ENCODE results near the gene MAPKBP1.
"Not testable (repeated sequence)": the region's sequence is repeated elsewhere in the genome, so short reads cannot be mapped to it uniquely, and the experiment has no call there.

Gene MAPKBP1

GRCh38 chr15:41774062-41774881 lies at the start of gene MAPKBP1:
Gene MAPKBP1 (plus strand): TSS chr15:41774484. CDS start chr15:41775276, 792 bp downstream.
- peak; percentile 95 for DNase-seq (ENCODE audit: low read depth)

GRCh38 chr15:41727143-41727542 lies 47.1 kb upstream of the MAPKBP1 start:
- DNase-seq (ENCODE audit: low read depth): no peak

- not testable (repeated sequence) for DNase-seq (ENCODE audit: low read depth)
These were observed 46.2 kb upstream of the MAPKBP1 start for GRCh38 chr15:41728061-41728460.

- no peak for DNase-seq (ENCODE audit: low read depth)
These were observed 43.7 kb upstream of the MAPKBP1 start for GRCh38 chr15:41730543-41730942.

GRCh38 chr15:41732483-41732882 lies 41.8 kb upstream of the MAPKBP1 start:
- DNase-seq (ENCODE audit: low read depth): no peak

- no peak for DNase-seq (ENCODE audit: low read depth)
These were observed 40.2 kb upstream of the MAPKBP1 start for GRCh38 chr15:41734079-41734478.

- DNase-seq (ENCODE audit: low read depth): no peak
These were observed 39.2 kb upstream of the MAPKBP1 start for GRCh38 chr15:41735046-41735445.

GRCh38 chr15:41735492-41735891 lies 38.8 kb upstream of the MAPKBP1 start:
- not testable (repeated sequence) for DNase-seq (ENCODE audit: low read depth)

- no peak for DNase-seq (ENCODE audit: low read depth)
These were observed 27.5 kb upstream of the MAPKBP1 start for GRCh38 chr15:41746802-41747201.

GRCh38 chr15:41756198-41756597 lies 18.1 kb upstream of the MAPKBP1 start:
- DNase-seq (ENCODE audit: low read depth): no peak

- peak; percentile 8 for DNase-seq (ENCODE audit: low read depth)
These were observed 1.5 kb upstream of the MAPKBP1 start for GRCh38 chr15:41772720-41773331.

- DNase-seq (ENCODE audit: low read depth): no peak
These were observed 954 bp upstream of the MAPKBP1 start for GRCh38 chr15:41773332-41773728.

- no peak for DNase-seq (ENCODE audit: low read depth)
These were observed 589 bp upstream of the MAPKBP1 start for GRCh38 chr15:41773729-41774061.

GRCh38 chr15:41774882-41775417 lies 666 bp downstream of the MAPKBP1 start:
- DNase-seq (ENCODE audit: low read depth): no peak

GRCh38 chr15:41775651-41776050 lies 1.4 kb downstream of the MAPKBP1 start:
- DNase-seq (ENCODE audit: low read depth): no peak

GRCh38 chr15:41777421-41777973 lies 3.2 kb downstream of the MAPKBP1 start:
- no peak for DNase-seq (ENCODE audit: low read depth)

GRCh38 chr15:41778521-41778920 lies 4.2 kb downstream of the MAPKBP1 start:
- no peak for DNase-seq (ENCODE audit: low read depth)

GRCh38 chr15:41779662-41780157 lies 5.4 kb downstream of the MAPKBP1 start:
- no peak for DNase-seq (ENCODE audit: low read depth)

GRCh38 chr15:41780266-41780665 lies 6.0 kb downstream of the MAPKBP1 start:
- DNase-seq (ENCODE audit: low read depth): no peak

- DNase-seq (ENCODE audit: low read depth): no peak
These were observed 6.4 kb downstream of the MAPKBP1 start for GRCh38 chr15:41780727-41781126.

- DNase-seq (ENCODE audit: low read depth): no peak
These were observed 8.3 kb downstream of the MAPKBP1 start for GRCh38 chr15:41782371-41783282.

GRCh38 chr15:41783296-41783695 lies 9.0 kb downstream of the MAPKBP1 start:
- no peak for DNase-seq (ENCODE audit: low read depth)

All from stimulated activated CD8-positive, alpha-beta memory T cell treated with anti-CD3 and anti-CD28 coated beads, Interleukin-12 subunit alpha, Interleukin-12 subunit beta, amount 100 ng/mL, for 4 hours (primary cell).